Activated naive CD4-positive, alpha-beta T cell treated with anti-CD3 and anti-CD28 coated beads, Interleukin-2, amount 50 U/mL, for 24 hours (primary cell): Measurements from ENCODE around the gene HBD.
"Not testable (repeated sequence)": the region's sequence is repeated elsewhere in the genome, so short reads cannot be mapped to it uniquely, and the experiment has no call there.

Experiments
- H3K27ac Mint-ChIP-seq: one replicate; pipeline ENCODE4 v1.8.0; 2021; ENCODE audit warnings: mild to moderate bottlenecking, mixed read lengths
- H3K27me3 Mint-ChIP-seq: one replicate; pipeline ENCODE4 v1.8.0; 2021; ENCODE audit warnings: mixed read lengths
- H3K36me3 Mint-ChIP-seq: one replicate; pipeline ENCODE4 v1.8.0; 2021; ENCODE audit warnings: mixed read lengths
- H3K4me1 Mint-ChIP-seq: one replicate; pipeline ENCODE4 v1.8.0; 2021; ENCODE audit warnings: mixed read lengths
- H3K4me3 Mint-ChIP-seq: one replicate; pipeline ENCODE4 v1.8.0; 2021; ENCODE audit warnings: mild to moderate bottlenecking, mixed read lengths
- H3K9me3 Mint-ChIP-seq: one replicate; pipeline ENCODE4 v1.8.0; 2021; ENCODE audit warnings: mixed read lengths

The HBD gene

DNA sequence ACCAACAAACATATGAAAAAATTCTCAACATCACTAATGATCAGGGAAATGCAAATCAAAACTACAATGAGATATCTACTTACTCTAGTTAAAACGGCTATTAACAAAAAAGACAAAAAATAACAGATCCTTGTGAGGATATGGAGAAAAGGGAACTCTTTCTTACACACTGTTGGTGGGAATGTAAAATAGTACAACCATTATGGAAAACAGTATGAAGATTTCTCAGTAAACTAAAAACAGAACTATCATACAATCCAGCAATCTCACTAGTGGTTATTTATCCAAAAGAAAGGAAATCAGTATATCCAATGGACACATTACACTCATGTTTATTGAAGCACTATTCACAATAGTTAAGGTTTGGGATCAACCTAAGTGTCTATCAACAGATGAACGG, 31.5 kb upstream of the HBD start:
- H3K27ac Mint-ChIP-seq = no peak overlapping the region
- H3K9me3 Mint-ChIP-seq = no peaks in the 10 kb centered on the region
- no peaks in the 10 kb centered on the region for H3K4me1 Mint-ChIP-seq
- H3K4me3 Mint-ChIP-seq = no peak overlapping the region
- no peaks in the 10 kb centered on the region for H3K27me3 Mint-ChIP-seq
- no peaks in the 10 kb centered on the region for H3K36me3 Mint-ChIP-seq

DNA sequence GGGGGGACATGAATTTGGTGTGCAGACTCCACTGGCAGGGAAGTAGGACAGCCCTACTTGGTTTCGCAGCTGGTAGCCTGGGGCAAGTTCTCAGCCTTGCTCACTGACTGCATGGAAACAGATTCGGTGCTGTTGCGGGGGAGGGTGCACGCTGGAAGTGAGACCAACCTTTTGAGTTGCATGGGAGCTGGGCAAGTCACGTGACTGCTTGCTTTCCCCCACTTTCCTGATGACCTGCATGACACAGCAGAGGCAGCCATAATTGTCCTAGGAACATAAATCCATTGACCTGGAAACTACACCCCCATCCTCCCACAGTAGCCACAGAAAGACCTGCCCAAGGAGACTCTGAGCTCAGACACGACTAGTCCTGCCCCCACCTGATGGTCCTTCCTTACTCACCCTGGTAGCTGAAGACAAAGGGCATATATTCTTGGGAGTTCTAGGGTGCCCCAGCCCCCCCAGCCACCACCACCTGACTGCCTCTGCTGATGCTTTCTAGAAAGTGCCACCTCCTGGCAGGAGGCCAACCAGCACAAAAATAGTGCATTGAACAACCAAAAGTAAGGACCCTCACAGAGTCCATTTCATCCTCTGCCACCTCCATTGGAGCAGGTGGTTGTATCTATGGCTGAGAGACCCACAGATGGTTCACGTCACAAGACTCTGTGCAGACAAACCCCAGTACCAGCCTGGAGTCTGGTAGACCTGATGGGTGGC, 24.4 kb upstream of the HBD start:
- Mint-ChIP-seq H3K4me1 (no peaks in the 10 kb centered on the region), H3K36me3 (no peaks in the 10 kb centered on the region), H3K9me3 (peaks cover 17% of the 10 kb centered on the region), H3K4me3 (no peak overlapping the region), H3K27me3 (peaks cover 16% of the 10 kb centered on the region), H3K27ac (no peak overlapping the region)

- no peak overlapping the region for H3K27ac Mint-ChIP-seq
- H3K36me3 Mint-ChIP-seq = no peaks in the 10 kb centered on the region
- H3K27me3 Mint-ChIP-seq = peaks cover 16% of the 10 kb centered on the region
- no peaks in the 10 kb centered on the region for H3K4me1 Mint-ChIP-seq
- peaks cover 17% of the 10 kb centered on the region for H3K9me3 Mint-ChIP-seq
- H3K4me3 Mint-ChIP-seq = no peak overlapping the region
Measured at GRCh38 chr11:5257296-5257695, 23.0 kb upstream of the HBD start.

DNA sequence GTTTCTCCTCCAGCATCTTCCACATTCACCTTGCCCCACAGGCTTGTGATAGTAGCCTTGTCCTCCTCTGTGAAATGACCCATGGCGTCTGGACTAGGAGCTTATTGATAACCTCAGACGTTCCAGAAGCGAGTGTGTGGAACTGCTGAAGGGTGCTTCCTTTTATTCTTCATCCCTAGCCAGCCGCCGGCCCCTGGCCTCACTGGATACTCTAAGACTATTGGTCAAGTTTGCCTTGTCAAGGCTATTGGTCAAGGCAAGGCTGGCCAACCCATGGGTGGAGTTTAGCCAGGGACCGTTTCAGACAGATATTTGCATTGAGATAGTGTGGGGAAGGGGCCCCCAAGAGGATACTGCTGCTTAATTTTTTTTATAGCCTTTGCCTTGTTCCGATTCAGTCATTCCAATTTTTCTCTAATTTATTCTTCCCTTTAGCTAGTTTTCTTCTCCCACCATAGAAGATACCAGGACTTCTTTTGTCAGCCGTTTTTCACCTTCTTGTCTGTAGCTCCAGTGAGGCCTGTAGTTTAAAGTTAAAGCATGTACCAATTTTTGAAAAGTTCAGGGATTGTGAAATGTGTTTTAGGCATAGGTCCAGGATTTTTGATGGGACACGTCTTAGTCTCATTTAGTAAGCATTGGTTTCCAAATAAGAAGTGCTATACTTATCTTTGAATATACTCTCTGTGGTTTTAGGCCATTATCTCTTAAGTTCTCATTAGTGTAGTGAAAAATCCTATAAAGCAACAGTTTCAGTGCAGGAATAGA, 20.5 kb upstream of the HBD start, which contains the start of gene HBG2:
TSS of gene HBG2 (minus strand) at position 136 of the 768 bp plus-strand sequence. CDS start at position 83, 53 bp downstream.
- H3K27me3 Mint-ChIP-seq = peaks cover 11% of the 10 kb centered on the region
- H3K4me1 Mint-ChIP-seq, H3K27ac Mint-ChIP-seq, H3K4me3 Mint-ChIP-seq, H3K36me3 Mint-ChIP-seq, H3K9me3 Mint-ChIP-seq: not testable (repeated sequence)

- not testable (repeated sequence) for H3K9me3 Mint-ChIP-seq, H3K27ac Mint-ChIP-seq, H3K36me3 Mint-ChIP-seq, H3K4me3 Mint-ChIP-seq, H3K4me1 Mint-ChIP-seq
- H3K27me3 Mint-ChIP-seq = peaks cover 11% of the 10 kb centered on the region
Measured at GRCh38 chr11:5254023-5254422, 19.7 kb upstream of the HBD start.

GRCh38 chr11:5253440-5253839, 19.2 kb upstream of the HBD start:
- not testable (repeated sequence) for H3K27ac Mint-ChIP-seq, H3K4me3 Mint-ChIP-seq, H3K36me3 Mint-ChIP-seq, H3K9me3 Mint-ChIP-seq, H3K4me1 Mint-ChIP-seq
- H3K27me3 Mint-ChIP-seq = peaks cover 11% of the 10 kb centered on the region

GRCh38 chr11:5252919-5253265, 18.6 kb upstream of the HBD start:
- peaks cover 11% of the 10 kb centered on the region for H3K27me3 Mint-ChIP-seq
- H3K9me3 Mint-ChIP-seq = no peaks in the 10 kb centered on the region
- H3K36me3 Mint-ChIP-seq = no peaks in the 10 kb centered on the region
- no peak overlapping the region for H3K4me3 Mint-ChIP-seq
- H3K27ac Mint-ChIP-seq = no peak overlapping the region
- H3K4me1 Mint-ChIP-seq = no peaks in the 10 kb centered on the region

DNA sequence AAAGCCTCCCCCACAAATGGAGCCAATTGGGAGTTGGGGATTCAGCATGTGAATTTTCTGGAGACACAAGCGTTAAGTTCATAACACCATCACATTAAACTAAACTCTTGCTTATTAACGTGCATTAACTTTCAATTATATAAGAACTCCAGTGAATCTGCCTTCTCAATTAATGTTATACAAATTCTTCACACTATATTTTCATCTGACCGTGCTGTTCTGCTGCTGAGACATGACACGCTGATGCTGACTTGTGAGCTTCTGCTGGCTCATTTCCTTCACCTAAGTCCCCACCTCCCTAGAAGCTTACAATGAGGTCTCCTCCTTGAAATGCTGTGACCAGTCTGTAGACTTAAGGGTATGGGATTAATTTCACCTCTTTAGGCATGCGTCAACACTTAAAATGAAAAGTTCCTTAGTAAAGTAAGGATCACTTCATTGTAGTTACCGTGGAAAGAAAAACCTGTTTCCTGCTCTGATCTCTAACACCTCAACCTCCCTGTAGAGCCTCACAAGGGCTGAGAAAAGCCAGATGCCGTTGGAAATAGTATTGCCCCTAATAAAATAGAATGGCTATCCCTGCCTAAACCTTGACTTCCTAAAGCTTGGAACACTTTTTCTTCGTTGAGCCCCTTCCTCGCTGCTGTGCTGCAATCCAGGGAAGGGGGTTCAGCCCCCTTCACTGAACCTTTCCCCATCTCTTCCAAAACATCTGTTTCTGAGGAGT, 18.1 kb upstream of the HBD start:
- Mint-ChIP-seq H3K36me3 (no peaks in the 10 kb centered on the region), H3K27me3 (peaks cover 8% of the 10 kb centered on the region), H3K4me3 (no peak overlapping the region), H3K4me1 (no peaks in the 10 kb centered on the region), H3K27ac (no peak overlapping the region), H3K9me3 (no peaks in the 10 kb centered on the region)

DNA sequence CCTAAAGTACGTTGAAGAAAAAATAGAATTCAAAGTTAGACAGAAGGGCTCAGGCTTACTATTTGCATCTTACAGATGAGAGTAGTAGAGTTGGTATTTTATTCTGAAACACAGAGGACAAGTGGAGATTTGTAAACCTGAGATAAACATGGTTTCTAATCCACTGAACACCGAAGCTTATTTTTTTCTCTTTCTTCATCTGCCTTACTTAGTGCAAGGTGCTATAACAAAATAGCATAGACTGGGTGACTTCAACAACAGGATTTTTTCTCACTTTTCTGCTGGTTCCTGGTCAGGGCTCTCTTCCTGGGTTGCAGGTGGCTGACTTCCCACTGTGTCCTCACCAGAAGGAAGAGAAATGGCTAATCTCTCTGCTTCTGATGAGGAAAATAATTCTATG, 17.5 kb upstream of the HBD start:
- no peaks in the 10 kb centered on the region for H3K9me3 Mint-ChIP-seq
- H3K4me1 Mint-ChIP-seq = no peaks in the 10 kb centered on the region
- H3K4me3 Mint-ChIP-seq = no peak overlapping the region
- H3K27me3 Mint-ChIP-seq = peaks cover 4% of the 10 kb centered on the region
- no peak overlapping the region for H3K27ac Mint-ChIP-seq
- no peaks in the 10 kb centered on the region for H3K36me3 Mint-ChIP-seq

GRCh38 chr11:5250543-5251204, 16.4 kb upstream of the HBD start:
- Mint-ChIP-seq H3K36me3 (no peaks in the 10 kb centered on the region), H3K4me3 (no peak overlapping the region), H3K9me3 (no peaks in the 10 kb centered on the region), H3K27ac (no peak overlapping the region), H3K27me3 (no peaks in the 10 kb centered on the region), H3K4me1 (no peaks in the 10 kb centered on the region)

GRCh38 chr11:5249807-5250396, 15.6 kb upstream of the HBD start, which contains the start of gene HBG1:
HBG1 (minus strand) TSS chr11:5249857; CDS start chr11:5249804, 53 bp downstream.
- H3K9me3 Mint-ChIP-seq, H3K4me3 Mint-ChIP-seq, H3K4me1 Mint-ChIP-seq, H3K27me3 Mint-ChIP-seq, H3K27ac Mint-ChIP-seq, H3K36me3 Mint-ChIP-seq: not testable (repeated sequence)

DNA sequence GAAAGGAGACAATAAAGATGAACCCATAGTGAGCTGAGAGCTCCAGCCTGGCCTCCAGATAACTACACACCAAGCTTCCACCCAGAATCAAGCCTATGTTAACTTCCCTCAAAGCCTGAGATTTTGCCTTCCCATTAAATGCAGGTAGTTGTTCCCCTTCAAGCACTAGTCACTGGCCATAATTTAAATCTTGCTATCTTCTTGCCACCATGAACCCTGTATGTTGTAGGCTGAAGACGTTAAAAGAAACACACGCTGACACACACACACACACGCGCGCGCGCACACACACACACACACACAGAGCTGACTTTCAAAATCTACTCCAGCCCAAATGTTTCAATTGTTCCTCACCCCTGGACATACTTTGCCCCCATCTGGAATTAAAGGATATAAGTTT, 14.2 kb upstream of the HBD start:
- H3K36me3 Mint-ChIP-seq, H3K27ac Mint-ChIP-seq, H3K4me3 Mint-ChIP-seq, H3K9me3 Mint-ChIP-seq, H3K27me3 Mint-ChIP-seq, H3K4me1 Mint-ChIP-seq: not testable (repeated sequence)

DNA sequence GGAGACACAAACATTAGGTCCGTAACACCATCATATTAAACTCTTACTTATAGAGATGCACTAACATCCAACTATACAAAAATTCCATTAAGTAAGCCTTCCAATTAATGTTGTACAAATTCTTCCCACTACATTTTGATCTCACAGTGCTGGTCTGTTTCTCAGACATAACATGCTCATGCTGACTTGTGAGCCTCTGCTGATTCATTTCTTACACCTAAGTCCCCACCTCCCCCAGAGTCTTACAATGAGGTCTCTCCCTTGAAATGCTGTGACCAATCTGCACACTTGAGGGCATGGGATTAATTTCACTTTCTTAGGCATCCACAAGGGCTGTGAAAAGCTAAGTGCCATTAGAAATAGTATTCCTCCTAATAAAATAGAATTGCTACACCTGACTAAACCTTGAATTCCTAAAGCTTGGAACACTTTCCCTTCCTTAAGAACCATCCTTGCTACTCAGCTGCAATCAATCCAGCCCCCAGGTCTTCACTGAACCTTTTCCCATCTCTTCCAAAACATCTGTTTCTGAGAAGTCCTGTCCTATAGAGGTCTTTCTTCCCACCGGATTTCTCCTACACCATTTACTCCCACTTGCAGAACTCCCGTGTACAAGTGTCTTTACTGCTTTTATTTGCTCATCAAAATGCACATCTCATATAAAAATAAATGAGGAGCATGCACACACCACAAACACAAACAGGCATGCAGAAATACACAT, 13.3 kb upstream of the HBD start:
- H3K9me3 Mint-ChIP-seq = no peaks in the 10 kb centered on the region
- no peaks in the 10 kb centered on the region for H3K4me1 Mint-ChIP-seq
- H3K36me3 Mint-ChIP-seq = no peaks in the 10 kb centered on the region
- peaks cover 2% of the 10 kb centered on the region for H3K27me3 Mint-ChIP-seq
- H3K4me3 Mint-ChIP-seq = no peak overlapping the region
- no peak overlapping the region for H3K27ac Mint-ChIP-seq

DNA sequence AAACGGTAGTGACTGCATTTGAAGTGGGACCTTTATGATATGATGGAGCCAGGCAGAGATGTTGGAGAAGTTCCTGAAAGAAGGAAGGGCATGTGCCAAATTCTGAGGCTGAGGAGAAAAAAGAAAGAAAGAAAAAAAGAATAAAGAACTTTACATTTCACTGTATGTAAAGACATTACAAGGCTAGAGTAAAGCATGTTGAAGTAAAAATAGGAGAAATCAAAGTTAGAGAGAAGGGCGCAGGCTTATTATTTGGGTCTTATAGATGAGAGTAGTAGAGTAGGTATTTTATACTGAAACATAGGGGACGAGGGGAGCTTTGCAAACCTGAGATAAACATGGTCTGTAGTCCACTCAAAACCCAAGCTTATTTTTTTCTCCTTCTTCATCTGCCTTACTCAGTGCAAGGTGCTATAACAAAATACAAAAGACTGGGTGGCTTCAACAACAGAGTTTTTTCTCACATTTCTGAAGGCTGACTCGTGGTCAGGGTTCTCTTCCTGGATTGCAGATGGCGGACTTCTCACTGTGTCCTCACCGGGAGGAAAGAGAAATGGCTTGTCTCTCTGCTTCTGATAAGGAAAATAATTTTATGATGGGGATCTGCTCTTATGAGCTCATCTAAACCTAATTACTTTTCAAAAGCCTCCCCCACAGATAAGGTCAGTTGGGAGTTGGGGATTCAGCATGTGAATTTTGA, 12.6 kb upstream of the HBD start:
- H3K4me3 Mint-ChIP-seq = no peak overlapping the region
- H3K9me3 Mint-ChIP-seq = no peaks in the 10 kb centered on the region
- H3K4me1 Mint-ChIP-seq = no peaks in the 10 kb centered on the region
- peaks cover 2% of the 10 kb centered on the region for H3K27me3 Mint-ChIP-seq
- H3K36me3 Mint-ChIP-seq = no peaks in the 10 kb centered on the region
- no peak overlapping the region for H3K27ac Mint-ChIP-seq
